CD4-positive, alpha-beta T cell treated with Interleukin-6 at 100 ng/mL for 8 hours (primary cell): ENCODE results near the gene TGIF2.
A peak's percentile ranks its signal among the peaks of the same experiment; 100 is the strongest.
"Not testable (repeated sequence)": the region's sequence is repeated elsewhere in the genome, so short reads cannot be mapped to it uniquely, and the experiment has no call there.

Experiments used
- DNase-seq: peaks from one replicate; pipeline ENCODE4 v3.0.0-alpha.2; 2020; ENCODE audit warnings: mixed read lengths, low spot score

TGIF2 gene

DNA sequence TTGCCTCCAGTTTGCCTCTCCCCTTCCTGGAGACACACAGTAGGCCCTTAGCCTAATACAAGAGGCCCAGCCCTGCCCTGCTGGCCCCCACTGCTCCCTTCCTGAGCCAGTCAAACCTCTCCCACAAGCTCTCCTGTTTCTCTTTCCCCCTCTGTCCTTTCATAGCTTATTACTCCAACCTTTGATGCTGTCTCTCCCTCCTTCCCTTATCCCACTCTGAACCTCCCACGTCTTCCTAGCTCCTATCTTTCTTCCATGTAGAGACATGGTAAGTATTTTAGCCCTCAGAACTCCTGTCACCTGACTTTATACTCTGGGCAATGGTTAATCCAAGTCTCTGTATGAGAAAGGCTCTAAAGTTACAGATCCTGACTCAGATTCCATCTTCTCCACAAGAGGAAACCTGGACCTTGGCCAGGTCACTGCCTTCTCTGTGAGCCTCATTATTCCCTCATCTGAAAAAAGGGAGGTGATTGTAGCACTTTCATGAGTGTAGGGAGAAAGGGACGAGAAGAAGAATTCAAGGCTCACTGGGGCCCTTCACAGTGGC is 6.7 kb downstream of the TGIF2 start:
- no peak for DNase-seq

DNA sequence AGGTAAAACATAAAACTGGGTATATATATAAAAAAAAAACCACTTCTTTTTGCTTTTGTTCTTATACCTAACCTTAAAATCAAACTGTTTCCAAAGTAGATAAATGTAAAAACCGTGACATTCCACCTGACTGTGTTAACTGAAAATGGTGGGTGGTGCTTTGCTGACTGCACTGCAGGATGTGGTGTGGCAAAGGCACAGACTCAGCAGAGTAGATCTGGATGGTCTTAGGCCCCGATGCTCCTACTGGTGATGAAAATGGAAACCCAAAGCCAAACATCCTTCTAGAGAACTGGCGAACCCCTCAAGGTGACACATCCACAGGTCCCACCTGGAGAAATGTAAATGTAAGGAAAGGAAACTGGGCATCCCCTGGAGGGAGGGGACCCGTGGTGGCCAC is 8.9 kb downstream of the TGIF2 start:
- peak; percentile 25 for DNase-seq

DNA sequence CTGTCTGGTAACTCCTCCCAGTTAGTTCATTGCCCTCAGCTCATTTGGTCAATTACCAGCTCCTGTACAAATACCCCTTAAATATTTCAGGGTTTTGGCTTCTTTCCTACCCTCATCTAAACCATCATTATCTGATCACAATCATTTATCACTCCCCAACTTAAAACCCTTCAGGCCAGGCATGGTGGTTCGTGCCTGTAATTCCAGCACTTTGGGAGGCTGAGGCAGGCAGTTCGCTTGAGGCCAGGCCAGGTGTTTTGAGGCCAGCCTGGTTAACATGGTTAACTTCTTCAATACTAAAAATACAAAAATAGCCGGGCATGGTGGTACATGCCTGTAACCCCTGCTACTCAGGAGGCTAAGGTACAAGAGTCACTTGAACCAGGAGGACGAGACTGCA is 9.4 kb downstream of the TGIF2 start:
- no peak for DNase-seq

DNA sequence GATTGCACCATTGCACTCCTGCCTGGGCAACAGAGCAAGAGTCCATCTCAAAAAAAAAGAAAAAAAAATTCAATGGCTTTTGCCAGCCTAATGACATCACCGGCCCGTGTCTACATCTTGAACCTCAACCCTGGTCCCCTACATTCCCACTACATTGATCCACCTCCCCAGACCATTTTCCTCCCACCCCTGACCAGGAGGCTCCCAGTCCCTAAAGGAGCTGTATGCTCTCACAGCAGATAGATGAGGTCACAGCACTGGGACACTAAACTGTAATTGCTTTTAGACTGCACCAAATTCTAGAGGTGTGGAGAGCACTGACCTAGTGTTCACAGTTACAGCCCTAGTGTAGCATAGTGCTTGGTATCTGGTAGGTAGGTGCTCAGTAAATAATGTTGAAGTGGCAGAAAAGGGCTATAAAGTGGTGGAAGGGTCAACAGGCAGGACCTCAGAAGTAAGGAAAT is 10.7 kb downstream of the TGIF2 start:
- no peak for DNase-seq

DNA sequence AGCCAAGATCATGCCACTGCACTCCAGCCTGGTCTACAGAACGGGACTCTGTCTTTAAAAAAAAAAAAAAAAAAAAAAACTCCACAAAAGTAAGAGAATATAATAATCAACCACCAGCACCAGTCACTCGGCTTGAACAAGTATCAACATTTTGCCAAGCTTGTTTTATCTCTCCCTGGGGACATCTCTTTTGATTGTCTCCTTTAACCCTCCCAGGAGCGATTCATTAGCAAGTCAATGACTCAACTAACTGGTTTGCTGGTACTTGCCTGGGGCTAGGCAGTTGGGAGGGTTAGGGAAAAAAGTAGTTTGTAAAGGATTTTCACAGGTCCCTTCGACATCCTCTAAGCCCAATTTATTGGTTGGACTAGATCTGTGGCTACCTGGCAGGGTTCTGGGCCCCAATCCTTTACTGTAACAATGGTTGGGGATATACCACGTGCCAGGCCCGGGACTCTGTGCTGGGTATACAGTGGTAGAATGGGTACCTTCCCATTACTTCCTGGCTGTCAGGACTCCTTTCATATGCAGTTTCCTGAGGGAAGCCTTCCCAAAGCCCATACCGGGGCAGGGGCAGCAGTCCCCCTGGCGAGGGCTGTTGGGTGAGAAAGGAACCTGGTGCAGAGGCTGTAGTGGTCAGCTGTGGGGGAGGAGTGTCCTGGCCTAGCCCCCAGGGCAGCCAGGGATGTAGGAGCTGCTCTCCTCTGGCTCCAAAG is 12.2 kb downstream of the TGIF2 start:
- no peak for DNase-seq

DNA sequence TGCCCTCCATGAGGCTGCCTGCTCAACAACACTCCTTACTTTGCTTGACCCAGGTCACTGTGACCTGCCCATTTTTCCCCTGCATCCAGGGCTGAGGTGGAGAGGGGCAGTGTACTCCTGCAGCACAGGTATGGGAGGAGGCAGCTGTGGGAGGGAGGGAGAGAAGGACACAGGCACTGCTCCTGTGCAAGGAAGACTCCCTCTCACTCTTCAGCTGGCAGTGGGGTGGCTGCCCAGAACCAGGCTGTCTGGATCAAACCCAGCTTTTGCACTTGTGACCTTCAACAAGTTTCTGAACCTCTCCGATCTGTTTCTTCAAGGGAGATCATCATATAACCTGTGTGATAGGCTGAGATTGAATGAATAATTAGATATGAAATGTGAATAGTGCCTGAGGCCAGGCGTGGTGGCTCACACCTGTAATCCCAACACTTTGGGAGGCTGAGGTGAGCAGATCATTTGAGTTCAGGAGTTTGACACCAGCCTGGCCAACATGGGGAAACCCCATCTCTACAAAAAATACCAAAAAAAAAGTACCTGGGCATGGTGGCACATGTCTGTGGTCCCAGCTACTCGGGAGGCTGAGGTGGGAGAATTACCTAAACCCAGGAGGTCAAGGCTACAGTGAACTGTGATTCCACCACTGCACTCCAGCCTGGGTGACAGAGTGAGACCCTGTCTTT is 14.1 kb downstream of the TGIF2 start:
- DNase-seq: no peak

DNA sequence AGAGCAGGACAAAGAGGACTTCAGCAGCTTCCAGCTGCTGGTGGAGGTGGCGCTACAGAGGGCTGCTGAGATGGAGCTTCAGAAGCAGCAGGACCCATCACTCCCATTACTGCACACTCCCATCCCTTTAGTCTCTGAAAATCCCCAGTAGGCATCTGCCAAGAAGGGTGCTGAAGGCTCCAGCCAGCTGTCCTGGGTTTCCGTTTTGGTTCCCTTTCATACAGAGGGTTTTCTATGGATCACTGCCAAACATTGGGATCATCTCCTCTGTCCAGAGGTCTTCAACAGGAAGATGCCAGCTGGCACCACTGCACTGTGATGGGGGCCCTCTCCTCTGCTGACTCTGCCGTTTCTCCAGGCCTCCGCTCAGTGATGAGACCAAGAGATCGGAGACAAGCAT is 17.9 kb downstream of the TGIF2 start:
- no peak for DNase-seq

DNA sequence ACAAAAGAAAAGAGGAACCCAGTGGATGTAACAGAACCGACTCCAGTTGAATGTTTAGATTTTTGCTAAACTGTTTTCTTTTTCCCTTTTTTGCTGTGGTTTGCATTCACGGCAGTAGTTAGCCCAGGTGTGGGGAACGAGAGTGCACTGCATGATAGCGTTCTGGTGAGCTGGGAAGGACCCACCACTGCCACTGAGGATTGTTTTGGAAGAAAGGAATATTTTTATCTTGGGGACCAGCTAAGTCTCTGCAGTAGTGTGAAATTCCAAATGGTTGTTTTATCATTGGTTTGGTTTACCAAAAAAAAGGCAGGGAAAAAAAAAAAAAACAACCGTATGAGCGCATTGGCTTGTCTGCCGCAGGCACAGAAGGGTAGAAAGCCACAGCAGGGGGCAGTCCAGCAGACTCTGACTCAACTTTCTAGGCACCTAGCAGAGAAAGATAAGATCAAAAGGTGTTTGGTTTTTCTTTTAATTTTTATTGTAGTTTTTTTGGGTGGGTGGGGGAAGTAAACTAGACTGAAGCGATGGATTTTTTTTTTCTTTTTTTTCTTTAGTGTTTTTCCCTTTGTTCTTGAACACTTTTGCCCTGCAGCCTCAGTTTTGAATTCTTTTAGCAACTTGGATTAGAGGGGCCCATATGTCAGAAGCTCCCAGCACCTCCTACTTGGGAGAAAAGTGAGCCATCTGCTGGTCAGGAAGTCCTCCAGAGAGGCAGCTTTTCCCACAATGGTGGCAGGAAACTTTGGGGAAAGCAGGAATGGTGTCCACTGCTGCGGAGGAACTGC is 18.7 kb downstream of the TGIF2 start:
- DNase-seq: peak; percentile 63

DNA sequence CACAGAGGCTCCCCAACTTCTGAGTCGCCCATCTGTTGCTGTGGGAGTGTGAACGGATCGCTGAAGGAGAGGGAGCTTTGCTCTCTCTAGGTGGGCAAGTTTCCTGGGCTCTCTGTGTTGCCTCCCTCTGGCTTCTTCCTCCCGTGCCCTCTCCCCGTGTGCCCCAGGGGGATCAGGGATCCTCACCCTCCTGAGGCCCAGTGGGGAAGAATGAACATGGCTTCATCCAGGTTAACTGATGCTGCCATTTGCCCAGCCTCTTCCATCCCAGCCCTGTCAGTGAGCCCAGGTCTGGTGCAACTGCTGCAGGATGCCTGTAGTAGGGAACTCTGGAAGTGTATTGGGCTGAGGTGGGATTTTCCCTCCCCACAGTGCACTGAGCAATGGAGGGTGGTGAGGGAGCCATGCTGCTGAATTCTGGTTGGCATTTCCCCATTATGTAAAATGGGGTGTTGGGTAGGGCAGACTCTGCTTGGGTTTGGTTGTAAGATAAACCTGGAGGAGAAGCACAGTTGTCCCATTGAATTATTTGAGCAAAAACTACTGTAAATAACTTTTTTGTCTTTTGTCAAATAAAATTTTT is 20.0 kb downstream of the TGIF2 start:
- no peak for DNase-seq

DNA sequence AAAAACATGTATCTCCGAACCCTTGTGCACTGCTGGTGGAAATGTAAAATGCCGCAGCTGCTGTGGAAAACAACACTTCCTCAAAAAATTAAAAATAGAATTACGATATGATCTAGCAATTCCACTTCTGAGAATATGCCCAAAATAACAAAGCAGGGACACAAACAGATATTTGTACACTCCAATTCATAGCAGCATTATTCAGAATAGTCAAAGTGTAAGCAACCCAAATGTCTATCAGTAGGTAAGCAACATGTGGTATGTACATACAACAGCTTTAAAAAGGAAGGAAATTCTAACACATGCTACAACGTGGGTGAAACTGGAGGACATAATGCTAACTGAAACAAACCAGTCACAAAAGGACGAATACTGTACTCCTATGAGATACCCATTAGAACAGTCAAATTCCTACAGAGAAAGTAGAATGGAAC is 26.5 kb downstream of the TGIF2 start:
- DNase-seq: no peak

DNA sequence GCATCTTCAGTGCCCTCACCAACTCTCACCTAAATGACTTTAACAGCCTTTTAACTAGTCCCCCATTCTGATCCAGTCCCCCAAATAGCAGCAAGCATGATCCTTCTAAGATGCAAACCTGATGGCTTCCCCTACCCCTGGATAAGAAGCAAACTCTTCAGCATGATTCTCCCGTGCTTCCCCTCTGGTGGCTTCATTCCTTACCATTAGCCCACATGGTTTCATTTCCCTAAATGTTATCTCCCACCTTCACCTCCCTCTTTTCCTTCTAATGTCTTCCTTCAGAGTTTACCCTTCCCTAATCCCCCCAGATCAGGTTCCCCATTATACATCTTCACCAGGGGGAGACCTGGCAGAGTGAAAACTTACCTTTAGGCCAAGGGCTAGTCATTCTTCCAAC is 28.1 kb downstream of the TGIF2 start:
- no peak for DNase-seq

DNA sequence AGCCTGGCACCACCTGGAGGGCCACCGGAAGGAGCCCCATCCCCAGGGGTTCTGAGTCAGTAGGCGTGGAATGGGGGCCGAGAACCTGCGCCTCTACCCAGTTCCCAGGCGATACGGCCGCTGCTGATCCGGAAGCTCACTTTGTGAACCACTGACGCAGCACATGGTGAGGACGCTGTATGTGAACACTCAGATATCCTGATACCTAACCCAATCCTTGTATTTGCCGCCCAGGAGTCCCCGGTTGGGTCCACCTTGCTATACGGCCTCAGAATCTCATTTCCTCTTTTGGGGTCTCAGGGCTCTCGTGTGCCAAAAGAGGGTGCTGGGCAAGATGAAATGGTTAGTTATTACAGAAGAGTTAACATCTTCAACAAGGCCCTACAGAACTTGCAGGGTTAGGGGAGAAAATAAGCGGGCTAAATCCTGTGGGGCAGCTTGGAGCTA is 31.6 kb downstream of the TGIF2 start:
- peak; percentile 53 for DNase-seq

DNA sequence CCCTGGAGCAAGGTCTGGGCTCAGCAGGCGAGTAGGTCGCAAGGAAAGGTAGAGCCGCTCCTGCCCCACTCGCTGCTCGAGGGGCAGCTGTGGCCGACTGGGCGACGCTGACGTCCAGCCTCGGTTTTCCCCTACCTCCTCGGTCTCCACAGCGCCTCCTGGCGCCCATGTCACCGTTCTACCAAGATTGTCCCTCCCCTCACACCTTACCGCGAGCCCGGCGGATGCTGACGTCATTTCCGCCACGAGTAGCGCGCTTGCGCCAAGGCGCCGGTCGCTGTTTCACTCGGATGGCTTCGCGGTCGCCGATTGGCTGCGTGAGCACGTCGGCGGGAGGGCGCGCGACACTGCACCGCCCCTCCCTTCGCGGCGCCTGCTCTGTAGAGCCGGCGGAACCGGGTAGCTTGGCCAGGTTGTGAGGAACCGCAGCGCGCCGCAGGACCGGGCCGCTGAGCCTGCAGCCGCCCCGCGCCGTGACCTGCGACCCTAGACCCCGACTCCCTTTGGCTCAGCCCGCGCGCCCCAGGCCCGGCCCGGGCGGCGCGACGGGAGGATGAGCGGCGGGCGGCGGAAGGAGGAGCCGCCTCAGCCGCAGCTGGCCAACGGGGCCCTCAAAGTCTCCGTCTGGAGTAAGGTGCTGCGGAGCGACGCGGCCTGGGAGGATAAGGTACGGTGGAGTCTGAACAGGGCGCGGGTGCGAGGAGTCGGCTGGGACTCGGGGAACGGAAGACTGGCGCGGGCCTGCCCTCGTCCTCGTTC is 32.2 kb downstream of the TGIF2 start, which contains the start of gene RAB5IF:
Gene RAB5IF, plus strand, starts transcription at position 381 of the 759 bp plus-strand sequence. Its CDS starts 173 bp downstream, at position 554.
- peak; percentile 99 for DNase-seq

DNA sequence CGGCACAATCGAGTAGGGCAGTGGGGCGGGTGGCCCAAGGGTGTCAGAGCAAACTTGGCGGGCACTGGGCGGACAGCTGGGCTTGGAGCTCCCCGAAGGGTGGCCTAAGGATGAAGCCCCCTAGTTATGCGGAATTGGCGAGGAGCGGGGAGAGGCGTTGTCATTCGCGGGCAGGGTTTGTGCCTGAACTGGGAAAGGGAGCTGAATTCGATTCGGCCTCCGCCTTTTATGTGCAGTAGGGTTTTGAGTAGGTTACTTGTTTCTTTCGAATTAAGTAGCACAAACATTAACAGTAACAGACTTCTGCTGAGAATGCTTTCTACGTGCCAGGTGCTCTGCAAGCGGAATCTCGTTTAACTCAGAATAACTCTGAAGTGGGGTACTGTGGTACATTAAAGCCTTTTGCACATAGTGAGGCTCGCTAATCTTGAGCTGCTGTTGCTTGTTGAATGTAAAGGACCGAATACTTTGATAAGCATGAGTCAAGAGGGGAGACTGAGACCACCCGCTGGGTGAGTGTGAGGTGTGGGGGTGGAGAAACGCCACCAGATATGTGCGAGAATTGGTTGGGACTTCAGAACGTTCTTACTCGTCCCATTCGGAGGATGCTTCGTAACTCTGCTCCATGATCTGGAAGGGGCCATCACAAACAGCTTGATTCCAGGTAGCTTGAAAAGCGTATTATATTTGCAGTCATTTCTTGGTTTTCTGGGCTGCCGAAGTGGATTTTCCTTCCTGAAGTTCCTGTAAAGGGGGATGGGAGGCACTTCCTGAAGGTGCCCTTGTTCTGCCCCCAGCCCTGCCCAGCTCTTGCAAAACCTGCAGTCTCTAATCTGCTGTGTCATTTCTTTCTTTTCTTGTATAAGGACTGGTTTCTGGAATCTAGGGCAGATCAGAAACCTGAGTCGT is 33.0 kb downstream of the TGIF2 start:
- DNase-seq: no peak

DNA sequence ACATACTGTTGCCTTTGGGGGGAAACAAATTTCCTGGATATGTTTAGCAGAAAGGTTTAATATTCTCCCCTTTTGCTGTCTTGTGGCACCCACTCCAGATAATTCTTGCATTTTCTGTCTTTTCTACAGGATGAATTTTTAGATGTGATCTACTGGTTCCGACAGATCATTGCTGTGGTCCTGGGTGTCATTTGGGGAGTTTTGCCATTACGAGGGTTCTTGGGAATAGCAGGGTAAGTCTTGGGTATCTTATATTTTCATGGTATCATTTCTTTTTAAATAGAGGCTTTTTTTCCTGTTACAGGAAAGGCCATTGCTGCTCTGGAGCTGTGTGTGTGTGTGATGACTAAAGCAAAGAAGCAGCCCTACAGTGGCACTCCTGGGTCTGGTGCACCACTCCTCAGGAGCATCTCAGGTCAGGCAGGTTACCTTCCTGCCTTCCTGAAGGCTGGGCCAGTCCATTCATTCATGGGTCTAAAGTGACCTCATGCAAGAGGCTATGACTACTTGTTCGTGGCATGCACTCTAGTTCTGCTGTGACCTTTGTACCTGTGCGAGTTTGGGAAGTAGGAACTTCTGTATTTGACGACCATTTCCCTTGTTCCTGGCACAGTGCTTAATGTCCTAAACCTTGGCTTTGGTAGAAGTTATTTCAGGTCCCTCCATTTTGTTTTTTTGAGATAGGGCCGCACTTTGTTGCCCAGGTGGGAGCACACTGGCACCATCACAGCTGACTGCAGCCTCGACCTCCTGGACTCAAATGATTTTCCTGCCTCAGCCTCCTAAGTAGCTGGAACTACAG is 34.4 kb downstream of the TGIF2 start:
- DNase-seq: no peak

DNA sequence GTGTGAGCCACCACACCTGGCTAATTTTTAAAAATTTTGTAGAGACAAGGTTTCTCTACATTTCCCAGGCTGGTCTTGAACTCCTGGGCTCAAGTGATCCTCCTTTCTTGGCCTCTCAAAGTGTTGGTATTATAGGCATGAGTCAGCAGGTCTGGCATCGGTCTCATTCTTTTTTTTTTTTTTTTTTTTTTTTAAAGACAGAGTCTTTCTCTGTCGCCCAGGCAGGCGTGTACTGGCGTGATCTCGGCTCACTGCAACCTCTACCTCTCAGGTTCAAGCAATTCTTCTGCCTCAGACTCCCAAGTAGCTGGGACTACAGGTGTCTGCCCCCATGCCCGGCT is 35.0 kb downstream of the TGIF2 start:
- DNase-seq: not testable (repeated sequence)

DNA sequence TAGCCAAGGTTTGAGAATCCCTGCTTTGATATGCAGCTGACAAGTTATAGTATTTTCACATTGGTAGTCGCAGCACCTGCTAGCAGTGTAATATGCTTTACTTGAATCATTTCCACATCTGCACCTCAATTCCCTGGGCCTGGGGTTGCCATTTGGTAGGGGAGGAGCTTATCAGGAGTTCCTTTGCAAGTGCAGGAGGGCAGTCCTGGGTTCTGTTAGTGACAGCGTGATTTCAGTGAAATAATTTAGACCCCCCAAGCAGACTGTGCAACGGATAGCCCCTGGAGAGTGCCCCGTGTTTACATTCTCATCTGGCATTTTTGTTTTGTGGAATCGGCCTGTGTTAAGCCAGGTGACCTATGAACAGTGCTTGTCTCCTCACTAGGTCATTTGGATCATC is 38.2 kb downstream of the TGIF2 start:
- DNase-seq: no peak

DNA sequence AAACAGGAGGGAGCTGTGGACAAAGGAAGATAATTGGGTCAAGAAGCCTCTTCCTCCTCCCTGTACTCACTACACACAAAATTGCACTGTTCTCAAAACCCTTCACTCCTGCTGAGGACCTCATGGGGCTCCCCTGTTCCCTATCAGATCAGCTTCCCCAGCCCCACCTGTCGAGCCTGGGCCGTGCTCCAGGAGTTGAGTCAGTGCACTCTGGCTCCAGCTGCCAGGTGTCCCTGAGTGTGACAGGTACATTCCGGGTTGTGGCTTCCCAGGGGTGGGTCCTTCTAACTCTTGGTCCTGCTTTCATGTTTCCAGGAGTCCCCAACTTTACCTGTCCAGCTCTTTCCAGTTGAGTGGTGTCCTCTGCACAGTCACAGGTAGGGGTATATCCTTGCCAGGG is 40.6 kb downstream of the TGIF2 start:
- DNase-seq: no peak

DNA sequence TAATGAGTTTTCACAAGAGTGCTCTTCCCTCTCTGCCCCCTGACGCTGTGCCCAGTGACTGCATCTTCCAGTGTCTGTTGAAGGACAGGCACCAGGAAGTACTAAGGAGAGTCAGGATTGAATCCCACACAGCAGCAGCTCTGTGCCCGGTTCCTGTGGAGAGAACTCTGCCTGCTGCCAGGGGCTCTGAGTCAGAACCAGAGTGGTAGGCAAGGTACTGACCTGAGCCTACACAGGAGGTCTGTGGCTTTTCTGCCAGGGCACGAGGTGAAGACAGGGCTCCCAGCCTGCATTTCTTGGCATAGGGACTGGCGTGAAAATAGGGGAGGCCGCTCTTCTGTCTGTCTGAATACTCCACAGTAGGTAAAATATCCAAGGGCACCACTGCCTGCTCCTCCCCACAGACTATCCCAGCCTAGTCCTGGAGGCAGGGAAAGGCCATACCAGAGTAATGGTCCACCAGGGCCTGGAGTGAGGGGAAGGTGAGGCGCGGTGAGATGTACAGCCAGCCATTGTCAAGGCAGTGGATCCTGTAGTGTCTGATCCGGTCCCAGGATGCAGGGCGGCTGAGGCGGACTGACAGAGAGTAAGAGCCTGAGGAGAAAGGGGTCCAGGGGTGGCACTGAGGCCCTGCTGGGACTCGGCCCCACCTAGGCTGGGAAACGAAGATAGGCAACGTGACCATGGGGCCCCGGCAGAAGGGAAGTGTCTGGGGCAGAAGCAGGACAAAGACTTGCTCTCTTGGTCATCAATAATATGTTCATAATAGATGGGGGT is 41.6 kb downstream of the TGIF2 start:
- no peak for DNase-seq
